WTC11 (cell line): ENCODE results near the gene IGSF11. TPM values are rescaled to one million over a fixed set of nuclear protein-coding genes. Genes with fewer than 3 reads are reported as not detected.

Source experiments
- ATAC-seq: fragments of 200-7000 bp; cut with Tn5 transposase; 2 replicates; pipeline ENCODE4 v1.10.0; 2021; ENCODE audit warnings: mild to moderate bottlenecking, moderate library complexity
- CTCF ChIA-PET: fragments of 300-600 bp; sonication (Branson Sonifier 250); formaldehyde crosslinking; loops from one replicate; lab custom pipeline; 2021; ENCODE audit warnings: antibody characterized with exemption; lab: Charles Lee
- POLR2A ChIA-PET: fragments of 350-600 bp; sonication (Branson Sonifier 250); formaldehyde crosslinking; loops from one replicate; lab custom pipeline; 2021; ENCODE audit warnings: antibody characterized with exemption; lab: Charles Lee
- DNase-seq: peaks from one replicate; pipeline ENCODE4 v3.0.0; 2021; ENCODE audit warnings: low spot score
- H3K27ac Mint-ChIP-seq: 2 replicates; pipeline ENCODE4 v1.8.0; 2021; ENCODE audit warnings: mixed read lengths
- H3K27me3 Mint-ChIP-seq: 2 replicates; pipeline ENCODE4 v1.8.0; 2021; ENCODE audit warnings: low read depth, mild to moderate bottlenecking, moderate library complexity, mixed read lengths
- H3K36me3 Mint-ChIP-seq: 2 replicates; pipeline ENCODE4 v1.8.0; 2021; ENCODE audit warnings: mixed read lengths
- H3K4me1 Mint-ChIP-seq: 2 replicates; pipeline ENCODE4 v1.8.0; 2022; ENCODE audit warnings: mixed read lengths
- H3K4me3 Mint-ChIP-seq: 2 replicates; pipeline ENCODE4 v1.8.0; 2021; ENCODE audit warnings: mild to moderate bottlenecking, moderate library complexity, mixed read lengths
- H3K9me3 Mint-ChIP-seq: 2 replicates; pipeline ENCODE4 v1.8.0; 2021; ENCODE audit warnings: mixed read lengths
- CBFB ChIP-seq: sonication (generic); formaldehyde crosslinking; IDR thresholded peaks from 2 replicates; pipeline ENCODE4 v1.8.1; 2022; ENCODE audit warnings: mild to moderate bottlenecking, low read depth, missing genetic modification reagents
- CREM ChIP-seq: sonication (generic); formaldehyde crosslinking; IDR thresholded peaks from 2 replicates; pipeline ENCODE4 v1.8.1; 2022; ENCODE audit warnings: mild to moderate bottlenecking, missing genetic modification reagents, moderate library complexity
- EMX1 ChIP-seq: fragments of 250-450 bp; sonication (Bioruptor Pico); IDR thresholded peaks from 2 replicates; pipeline ENCODE4 v1.8.0; 2021; ENCODE audit warnings: mild to moderate bottlenecking
- IRF1 ChIP-seq: sonication (generic); formaldehyde crosslinking; IDR thresholded peaks from 2 replicates; pipeline ENCODE4 v1.8.0; 2023; ENCODE audit warnings: missing genetic modification reagents
- MLX ChIP-seq: sonication (generic); formaldehyde crosslinking; IDR thresholded peaks from 2 replicates; pipeline ENCODE4 v1.8.1; 2023; ENCODE audit warnings: mild to moderate bottlenecking, missing genetic modification reagents, moderate library complexity
- MYBL2 ChIP-seq: sonication (generic); formaldehyde crosslinking; IDR thresholded peaks from 2 replicates; pipeline ENCODE4 v1.8.1; 2023; ENCODE audit warnings: mild to moderate bottlenecking, moderate library complexity, missing genetic modification reagents
- NR1H2 ChIP-seq: sonication (generic); formaldehyde crosslinking; IDR thresholded peaks from 2 replicates; pipeline ENCODE4 v1.9.0; 2021; ENCODE audit warnings: mild to moderate bottlenecking, moderate library complexity, missing genetic modification reagents
- NR3C1 ChIP-seq: sonication (generic); formaldehyde crosslinking; conservative IDR thresholded peaks from 2 replicates; pipeline ENCODE4 v1.8.1; 2023; ENCODE audit warnings: low read depth, mild to moderate bottlenecking, missing genetic modification reagents
- PREB ChIP-seq: sonication (generic); formaldehyde crosslinking; IDR thresholded peaks from 2 replicates; pipeline ENCODE4 v1.8.1; 2022; ENCODE audit warnings: mild to moderate bottlenecking, missing genetic modification reagents, moderate library complexity, borderline replicate concordance
- SMAD4 ChIP-seq: sonication (generic); formaldehyde crosslinking; IDR thresholded peaks from 2 replicates; pipeline ENCODE4 v1.8.0; 2022; ENCODE audit warnings: mild to moderate bottlenecking, missing genetic modification reagents
- STAT6 ChIP-seq: sonication (generic); formaldehyde crosslinking; conservative IDR thresholded peaks from 2 replicates; pipeline ENCODE4 v1.8.1; 2023; ENCODE audit warnings: mild to moderate bottlenecking, low read depth, missing genetic modification reagents, moderate library complexity
- TEAD4 ChIP-seq: sonication (generic); formaldehyde crosslinking; IDR thresholded peaks from 2 replicates; pipeline ENCODE4 v1.8.0; 2022; ENCODE audit warnings: mild to moderate bottlenecking, missing genetic modification reagents
- ZNF219 ChIP-seq: sonication (generic); formaldehyde crosslinking; IDR thresholded peaks from 2 replicates; pipeline ENCODE4 v1.8.0; 2023; ENCODE audit warnings: missing genetic modification reagents, mild to moderate bottlenecking, borderline replicate concordance
- ZNF263 ChIP-seq: sonication (generic); formaldehyde crosslinking; IDR thresholded peaks from 2 replicates; pipeline ENCODE4 v1.8.1; 2022; ENCODE audit warnings: low read depth, mild to moderate bottlenecking, moderate library complexity, missing genetic modification reagents
- ZNF671 ChIP-seq: fragments of 250-450 bp; sonication (Bioruptor Pico); IDR thresholded peaks from 2 replicates; pipeline ENCODE4 v1.8.0; 2021; ENCODE audit warnings: mild to moderate bottlenecking
- total RNA-seq: library from RNA; stranded (reverse); gene quantifications from 3 replicates; pipeline ENCODE4 v1.2.3, GENCODE V29; 2021
- TF ChIP-seq, protein P1 (sequence below): fragments of 250-450 bp; sonication (Bioruptor Pico); IDR thresholded peaks from 2 replicates; pipeline ENCODE4 v1.9.0; 2021; ENCODE audit warnings: mild to moderate bottlenecking, borderline replicate concordance
- TF ChIP-seq, protein P2 (sequence below): fragments of 200-600 bp; IDR thresholded peaks from 2 replicates; pipeline ENCODE4 v1.8.0; 2022; ENCODE audit warnings: antibody characterized with exemption
- TF ChIP-seq, protein P3 (sequence below): sonication (generic); formaldehyde crosslinking; IDR thresholded peaks from 2 replicates; pipeline ENCODE4 v1.8.0; 2023; ENCODE audit warnings: mild to moderate bottlenecking, missing genetic modification reagents
- TF ChIP-seq, protein P4 (sequence below): fragments of 250-450 bp; sonication (Bioruptor Pico); IDR thresholded peaks from 2 replicates; pipeline ENCODE4 v1.9.0; 2021; ENCODE audit warnings: mild to moderate bottlenecking

Gene IGSF11
- total RNA-seq, 1 experiment from 2014 or later = 1.6 TPM

- TF ChIP-seq, protein P1, sequence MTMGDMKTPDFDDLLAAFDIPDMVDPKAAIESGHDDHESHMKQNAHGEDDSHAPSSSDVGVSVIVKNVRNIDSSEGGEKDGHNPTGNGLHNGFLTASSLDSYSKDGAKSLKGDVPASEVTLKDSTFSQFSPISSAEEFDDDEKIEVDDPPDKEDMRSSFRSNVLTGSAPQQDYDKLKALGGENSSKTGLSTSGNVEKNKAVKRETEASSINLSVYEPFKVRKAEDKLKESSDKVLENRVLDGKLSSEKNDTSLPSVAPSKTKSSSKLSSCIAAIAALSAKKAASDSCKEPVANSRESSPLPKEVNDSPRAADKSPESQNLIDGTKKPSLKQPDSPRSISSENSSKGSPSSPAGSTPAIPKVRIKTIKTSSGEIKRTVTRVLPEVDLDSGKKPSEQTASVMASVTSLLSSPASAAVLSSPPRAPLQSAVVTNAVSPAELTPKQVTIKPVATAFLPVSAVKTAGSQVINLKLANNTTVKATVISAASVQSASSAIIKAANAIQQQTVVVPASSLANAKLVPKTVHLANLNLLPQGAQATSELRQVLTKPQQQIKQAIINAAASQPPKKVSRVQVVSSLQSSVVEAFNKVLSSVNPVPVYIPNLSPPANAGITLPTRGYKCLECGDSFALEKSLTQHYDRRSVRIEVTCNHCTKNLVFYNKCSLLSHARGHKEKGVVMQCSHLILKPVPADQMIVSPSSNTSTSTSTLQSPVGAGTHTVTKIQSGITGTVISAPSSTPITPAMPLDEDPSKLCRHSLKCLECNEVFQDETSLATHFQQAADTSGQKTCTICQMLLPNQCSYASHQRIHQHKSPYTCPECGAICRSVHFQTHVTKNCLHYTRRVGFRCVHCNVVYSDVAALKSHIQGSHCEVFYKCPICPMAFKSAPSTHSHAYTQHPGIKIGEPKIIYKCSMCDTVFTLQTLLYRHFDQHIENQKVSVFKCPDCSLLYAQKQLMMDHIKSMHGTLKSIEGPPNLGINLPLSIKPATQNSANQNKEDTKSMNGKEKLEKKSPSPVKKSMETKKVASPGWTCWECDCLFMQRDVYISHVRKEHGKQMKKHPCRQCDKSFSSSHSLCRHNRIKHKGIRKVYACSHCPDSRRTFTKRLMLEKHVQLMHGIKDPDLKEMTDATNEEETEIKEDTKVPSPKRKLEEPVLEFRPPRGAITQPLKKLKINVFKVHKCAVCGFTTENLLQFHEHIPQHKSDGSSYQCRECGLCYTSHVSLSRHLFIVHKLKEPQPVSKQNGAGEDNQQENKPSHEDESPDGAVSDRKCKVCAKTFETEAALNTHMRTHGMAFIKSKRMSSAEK (CRISPR knock-in tag) = no peak
- no peak for TF ChIP-seq CBFB (CRISPR knock-in tag)
- TF ChIP-seq ZNF263 = no peak
Measured at GRCh38 chr3:118948146-118948545, 86.5 kb downstream of the IGSF11 start (continued).

GRCh38 chr3:118946449-118946848 is 88.2 kb downstream of the IGSF11 start:
- no peaks in the 10 kb centered on the region for H3K36me3 Mint-ChIP-seq
- no peaks in the 10 kb centered on the region for H3K27me3 Mint-ChIP-seq
- H3K4me1 Mint-ChIP-seq = 0 out of 2 replicates have a peak, but pooled peaks cover 7% of the 10 kb centered on the region
- H3K27ac Mint-ChIP-seq = no peak overlapping the region
- CTCF ChIA-PET = no interaction called here
- ATAC-seq = no peak
- no peak overlapping the region for H3K4me3 Mint-ChIP-seq
- POLR2A ChIA-PET = no interaction called here
- DNase-seq = no peak
- H3K9me3 Mint-ChIP-seq = no peaks in the 10 kb centered on the region
- TF ChIP-seq ZNF219 (CRISPR knock-in tag) (no peak), MYBL2 (CRISPR knock-in tag) (no peak), ZNF671 (CRISPR knock-in tag) (no peak), NR1H2 (CRISPR knock-in tag) (no peak), STAT6 (no peak), PREB (CRISPR knock-in tag) (no peak), MLX (CRISPR knock-in tag) (no peak), NR3C1 (CRISPR knock-in tag) (no peak), SMAD4 (no peak), CREM (CRISPR knock-in tag) (no peak), EMX1 (CRISPR knock-in tag) (no peak), TEAD4 (CRISPR knock-in tag) (no peak), IRF1 (CRISPR knock-in tag) (no peak)
- TF ChIP-seq, protein P2, sequence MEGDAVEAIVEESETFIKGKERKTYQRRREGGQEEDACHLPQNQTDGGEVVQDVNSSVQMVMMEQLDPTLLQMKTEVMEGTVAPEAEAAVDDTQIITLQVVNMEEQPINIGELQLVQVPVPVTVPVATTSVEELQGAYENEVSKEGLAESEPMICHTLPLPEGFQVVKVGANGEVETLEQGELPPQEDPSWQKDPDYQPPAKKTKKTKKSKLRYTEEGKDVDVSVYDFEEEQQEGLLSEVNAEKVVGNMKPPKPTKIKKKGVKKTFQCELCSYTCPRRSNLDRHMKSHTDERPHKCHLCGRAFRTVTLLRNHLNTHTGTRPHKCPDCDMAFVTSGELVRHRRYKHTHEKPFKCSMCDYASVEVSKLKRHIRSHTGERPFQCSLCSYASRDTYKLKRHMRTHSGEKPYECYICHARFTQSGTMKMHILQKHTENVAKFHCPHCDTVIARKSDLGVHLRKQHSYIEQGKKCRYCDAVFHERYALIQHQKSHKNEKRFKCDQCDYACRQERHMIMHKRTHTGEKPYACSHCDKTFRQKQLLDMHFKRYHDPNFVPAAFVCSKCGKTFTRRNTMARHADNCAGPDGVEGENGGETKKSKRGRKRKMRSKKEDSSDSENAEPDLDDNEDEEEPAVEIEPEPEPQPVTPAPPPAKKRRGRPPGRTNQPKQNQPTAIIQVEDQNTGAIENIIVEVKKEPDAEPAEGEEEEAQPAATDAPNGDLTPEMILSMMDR = no peak
- TF ChIP-seq, protein P3, sequence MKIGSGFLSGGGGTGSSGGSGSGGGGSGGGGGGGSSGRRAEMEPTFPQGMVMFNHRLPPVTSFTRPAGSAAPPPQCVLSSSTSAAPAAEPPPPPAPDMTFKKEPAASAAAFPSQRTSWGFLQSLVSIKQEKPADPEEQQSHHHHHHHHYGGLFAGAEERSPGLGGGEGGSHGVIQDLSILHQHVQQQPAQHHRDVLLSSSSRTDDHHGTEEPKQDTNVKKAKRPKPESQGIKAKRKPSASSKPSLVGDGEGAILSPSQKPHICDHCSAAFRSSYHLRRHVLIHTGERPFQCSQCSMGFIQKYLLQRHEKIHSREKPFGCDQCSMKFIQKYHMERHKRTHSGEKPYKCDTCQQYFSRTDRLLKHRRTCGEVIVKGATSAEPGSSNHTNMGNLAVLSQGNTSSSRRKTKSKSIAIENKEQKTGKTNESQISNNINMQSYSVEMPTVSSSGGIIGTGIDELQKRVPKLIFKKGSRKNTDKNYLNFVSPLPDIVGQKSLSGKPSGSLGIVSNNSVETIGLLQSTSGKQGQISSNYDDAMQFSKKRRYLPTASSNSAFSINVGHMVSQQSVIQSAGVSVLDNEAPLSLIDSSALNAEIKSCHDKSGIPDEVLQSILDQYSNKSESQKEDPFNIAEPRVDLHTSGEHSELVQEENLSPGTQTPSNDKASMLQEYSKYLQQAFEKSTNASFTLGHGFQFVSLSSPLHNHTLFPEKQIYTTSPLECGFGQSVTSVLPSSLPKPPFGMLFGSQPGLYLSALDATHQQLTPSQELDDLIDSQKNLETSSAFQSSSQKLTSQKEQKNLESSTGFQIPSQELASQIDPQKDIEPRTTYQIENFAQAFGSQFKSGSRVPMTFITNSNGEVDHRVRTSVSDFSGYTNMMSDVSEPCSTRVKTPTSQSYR = no peak
- TF ChIP-seq, protein P4, sequence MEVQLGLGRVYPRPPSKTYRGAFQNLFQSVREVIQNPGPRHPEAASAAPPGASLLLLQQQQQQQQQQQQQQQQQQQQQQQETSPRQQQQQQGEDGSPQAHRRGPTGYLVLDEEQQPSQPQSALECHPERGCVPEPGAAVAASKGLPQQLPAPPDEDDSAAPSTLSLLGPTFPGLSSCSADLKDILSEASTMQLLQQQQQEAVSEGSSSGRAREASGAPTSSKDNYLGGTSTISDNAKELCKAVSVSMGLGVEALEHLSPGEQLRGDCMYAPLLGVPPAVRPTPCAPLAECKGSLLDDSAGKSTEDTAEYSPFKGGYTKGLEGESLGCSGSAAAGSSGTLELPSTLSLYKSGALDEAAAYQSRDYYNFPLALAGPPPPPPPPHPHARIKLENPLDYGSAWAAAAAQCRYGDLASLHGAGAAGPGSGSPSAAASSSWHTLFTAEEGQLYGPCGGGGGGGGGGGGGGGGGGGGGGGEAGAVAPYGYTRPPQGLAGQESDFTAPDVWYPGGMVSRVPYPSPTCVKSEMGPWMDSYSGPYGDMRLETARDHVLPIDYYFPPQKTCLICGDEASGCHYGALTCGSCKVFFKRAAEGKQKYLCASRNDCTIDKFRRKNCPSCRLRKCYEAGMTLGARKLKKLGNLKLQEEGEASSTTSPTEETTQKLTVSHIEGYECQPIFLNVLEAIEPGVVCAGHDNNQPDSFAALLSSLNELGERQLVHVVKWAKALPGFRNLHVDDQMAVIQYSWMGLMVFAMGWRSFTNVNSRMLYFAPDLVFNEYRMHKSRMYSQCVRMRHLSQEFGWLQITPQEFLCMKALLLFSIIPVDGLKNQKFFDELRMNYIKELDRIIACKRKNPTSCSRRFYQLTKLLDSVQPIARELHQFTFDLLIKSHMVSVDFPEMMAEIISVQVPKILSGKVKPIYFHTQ (CRISPR knock-in tag) = no peak
